Measurements from ENCODE around the gene NUAK1.

The NUAK1 gene

GRCh38 chr12:106031761-106032622 is 106.8 kb downstream of the NUAK1 start:
- Histone ChIP-seq H3K4me2 (no peak overlapping the region), H3K79me2 (ENCODE audit: insufficient read depth, low read depth) (no peaks in the 10 kb centered on the region), H4K20me1 (ENCODE audit: insufficient read depth) (no peaks in the 10 kb centered on the region), H3K27ac (no peak overlapping the region), H3K4me3 (IDR thresholded peaks at IDR 0.05; ENCODE audit: insufficient read depth, low read depth, low read length) (no peak overlapping the region), H2AFZ (ENCODE audit: low read depth) (no peak overlapping the region), H3K4me1 (ENCODE audit: low read depth, poor library complexity, severe bottlenecking) (no peaks in the 10 kb centered on the region), H3K36me3 (ENCODE audit: insufficient read depth) (no peaks in the 10 kb centered on the region), H3K9ac (no peak overlapping the region), H3K27me3 (ENCODE audit: insufficient read depth, low read depth) (no peaks in the 10 kb centered on the region)
- no peak for TF ChIP-seq CTCF (conservative IDR thresholded peaks at IDR 0.05; ENCODE audit: low read depth, low read length)

- no peak for TF ChIP-seq CTCF (conservative IDR thresholded peaks at IDR 0.05; ENCODE audit: low read depth, low read length)
- H3K4me2 ChIP-seq = no peak overlapping the region
- H3K36me3 ChIP-seq (ENCODE audit: insufficient read depth) = no peaks in the 10 kb centered on the region
- no peaks in the 10 kb centered on the region for H4K20me1 ChIP-seq (ENCODE audit: insufficient read depth)
- H3K4me3 ChIP-seq (IDR thresholded peaks at IDR 0.05; ENCODE audit: insufficient read depth, low read depth, low read length) = no peak overlapping the region
- H3K27ac ChIP-seq = no peak overlapping the region
- no peaks in the 10 kb centered on the region for H3K79me2 ChIP-seq (ENCODE audit: insufficient read depth, low read depth)
- H3K9ac ChIP-seq = no peak overlapping the region
- H3K27me3 ChIP-seq (ENCODE audit: insufficient read depth, low read depth) = no peaks in the 10 kb centered on the region
- H2AFZ ChIP-seq (ENCODE audit: low read depth) = no peak overlapping the region
- no peaks in the 10 kb centered on the region for H3K4me1 ChIP-seq (ENCODE audit: low read depth, poor library complexity, severe bottlenecking)
Measured at GRCh38 chr12:106030210-106031071, 108.3 kb downstream of the NUAK1 start.

GRCh38 chr12:106029532-106029931 is 109.2 kb downstream of the NUAK1 start:
- no peak for TF ChIP-seq CTCF (conservative IDR thresholded peaks at IDR 0.05; ENCODE audit: low read depth, low read length)
- Histone ChIP-seq H3K27me3 (ENCODE audit: insufficient read depth, low read depth) (no peaks in the 10 kb centered on the region), H3K4me3 (IDR thresholded peaks at IDR 0.05; ENCODE audit: insufficient read depth, low read depth, low read length) (no peak overlapping the region), H3K4me2 (no peak overlapping the region), H4K20me1 (ENCODE audit: insufficient read depth) (no peaks in the 10 kb centered on the region), H3K79me2 (ENCODE audit: insufficient read depth, low read depth) (no peaks in the 10 kb centered on the region), H3K36me3 (ENCODE audit: insufficient read depth) (no peaks in the 10 kb centered on the region), H3K9ac (no peak overlapping the region), H3K4me1 (ENCODE audit: low read depth, poor library complexity, severe bottlenecking) (no peaks in the 10 kb centered on the region), H2AFZ (ENCODE audit: low read depth) (no peak overlapping the region), H3K27ac (no peak overlapping the region)

- TF ChIP-seq CTCF (conservative IDR thresholded peaks at IDR 0.05; ENCODE audit: low read depth, low read length) = no peak
- H3K27me3 ChIP-seq (ENCODE audit: insufficient read depth, low read depth) = no peaks in the 10 kb centered on the region
- no peak overlapping the region for H2AFZ ChIP-seq (ENCODE audit: low read depth)
- no peak overlapping the region for H3K27ac ChIP-seq
- no peak overlapping the region for H3K4me3 ChIP-seq (IDR thresholded peaks at IDR 0.05; ENCODE audit: insufficient read depth, low read depth, low read length)
- no peaks in the 10 kb centered on the region for H3K4me1 ChIP-seq (ENCODE audit: low read depth, poor library complexity, severe bottlenecking)
- H3K36me3 ChIP-seq (ENCODE audit: insufficient read depth) = no peaks in the 10 kb centered on the region
- no peaks in the 10 kb centered on the region for H3K79me2 ChIP-seq (ENCODE audit: insufficient read depth, low read depth)
- H3K9ac ChIP-seq = no peak overlapping the region
- no peaks in the 10 kb centered on the region for H4K20me1 ChIP-seq (ENCODE audit: insufficient read depth)
- no peak overlapping the region for H3K4me2 ChIP-seq
Measured at GRCh38 chr12:106027911-106028310, 110.8 kb downstream of the NUAK1 start.

All from KMS-11 (cell line).